ENCODE measurements around the gene RAC3.

RAC3 gene

GRCh38 chr17:82058230-82058854, 26.9 kb downstream of the RAC3 start:
- FAIRE-seq, result no peak

GRCh38 chr17:82058855-82059249, 27.4 kb downstream of the RAC3 start:
- FAIRE-seq, result no peak

GRCh38 chr17:82059272-82060000, 28.0 kb downstream of the RAC3 start:
- FAIRE-seq, result no peak

DNA sequence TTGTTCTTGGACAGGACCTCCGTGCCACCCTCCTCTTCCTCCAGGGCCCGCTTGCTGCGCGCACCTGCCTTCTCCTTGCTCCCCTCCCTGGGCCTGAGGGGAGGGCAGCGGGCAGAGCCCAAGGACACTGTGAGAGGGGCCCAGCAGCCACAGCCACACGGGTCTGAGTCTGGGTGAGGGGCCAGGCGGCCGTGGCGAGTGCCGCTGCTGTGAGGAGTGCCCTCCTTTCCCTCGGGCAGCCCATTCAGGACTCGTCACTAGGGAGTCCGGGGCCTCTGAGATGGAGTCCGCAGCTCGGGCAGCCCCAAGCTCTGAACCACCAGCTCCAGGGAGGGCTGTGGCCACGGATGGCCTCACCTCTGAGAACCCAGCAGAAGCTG, 28.5 kb downstream of the RAC3 start:
- no peak for FAIRE-seq

DNA sequence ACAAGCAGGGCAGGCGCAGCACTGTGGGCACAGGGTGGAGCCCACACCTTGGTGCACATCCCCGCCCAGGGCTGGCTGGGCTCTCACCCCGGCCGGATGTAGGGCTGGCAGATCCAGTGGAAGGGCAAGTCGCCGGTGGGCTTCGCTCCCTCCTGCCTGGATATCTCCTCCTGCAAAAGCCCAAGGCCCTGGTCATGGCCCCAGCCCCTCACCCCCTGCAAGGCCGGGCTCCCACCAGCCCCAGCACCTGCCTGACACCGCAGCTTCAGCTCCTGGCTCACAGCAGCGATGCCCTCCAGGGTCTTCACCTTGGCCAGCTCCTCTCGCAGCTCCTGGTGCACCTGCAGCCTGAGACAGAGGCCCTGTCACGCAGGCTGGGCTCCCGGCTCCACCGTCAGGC, 29.1 kb downstream of the RAC3 start:
- no peak for FAIRE-seq

DNA sequence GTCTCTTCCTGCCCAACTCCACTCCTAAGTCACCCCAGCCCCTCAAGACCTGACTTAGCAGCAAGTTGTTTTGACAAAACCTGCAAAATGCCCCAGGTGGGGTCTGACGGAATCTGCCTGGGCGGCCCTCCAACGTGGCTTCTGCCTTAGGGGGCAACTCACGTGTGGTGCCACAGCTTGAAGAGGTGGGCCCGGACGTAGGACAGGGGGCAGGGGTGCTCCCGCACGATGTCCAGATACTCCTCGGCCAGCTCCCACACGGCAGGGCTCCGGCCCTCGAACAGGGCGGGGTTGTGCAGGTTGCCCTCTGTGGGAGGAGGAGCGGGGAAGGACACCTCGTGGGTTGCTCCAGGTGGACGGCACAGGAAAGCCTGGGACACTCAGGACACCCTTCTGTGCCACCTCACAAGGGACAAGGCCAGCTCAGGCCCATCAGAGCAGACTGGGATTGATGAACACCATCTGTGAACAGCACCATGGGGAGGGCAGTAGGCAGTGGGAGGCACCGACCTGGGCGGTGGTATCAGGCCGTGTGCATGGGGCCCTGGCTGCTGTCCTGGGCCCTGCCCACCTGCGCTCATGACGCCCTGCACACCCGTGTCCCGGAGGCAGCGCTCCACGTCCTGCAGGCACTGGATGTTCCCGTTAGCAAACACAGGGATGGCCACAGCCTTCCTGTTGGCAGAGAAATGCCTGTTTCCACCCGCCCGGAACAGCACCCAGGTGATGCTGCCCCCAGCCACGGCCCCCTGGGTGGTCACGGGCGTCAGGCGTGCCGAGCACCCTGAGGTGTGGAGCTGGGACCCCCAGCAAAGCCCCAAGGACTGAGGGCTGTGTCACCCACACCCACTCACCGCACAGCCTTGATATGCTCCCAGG, 29.8 kb downstream of the RAC3 start:
- no peak for FAIRE-seq

- no peak for FAIRE-seq
Observed at GRCh38 chr17:82062076-82062983, 30.9 kb downstream of the RAC3 start.

DNA sequence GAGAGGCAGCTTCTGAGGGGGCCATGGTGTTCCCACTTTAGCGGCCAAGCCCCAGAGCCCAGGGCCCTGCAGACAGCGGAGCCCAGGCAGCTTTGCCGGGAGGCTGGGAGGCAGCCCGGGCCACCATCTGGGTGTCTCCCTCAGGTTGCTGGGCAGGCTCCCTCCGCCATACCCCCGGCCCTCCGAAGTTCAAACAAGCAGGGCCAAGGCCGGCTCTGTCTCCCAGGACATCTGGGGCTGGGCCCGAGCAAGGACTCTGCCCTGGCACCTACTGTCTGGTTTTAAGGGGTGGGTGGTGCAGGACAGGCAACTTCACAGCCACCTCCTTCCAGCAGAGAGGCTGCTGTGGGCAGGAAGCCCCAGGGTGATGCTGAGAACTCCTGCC, 31.5 kb downstream of the RAC3 start:
- no peak for FAIRE-seq

DNA sequence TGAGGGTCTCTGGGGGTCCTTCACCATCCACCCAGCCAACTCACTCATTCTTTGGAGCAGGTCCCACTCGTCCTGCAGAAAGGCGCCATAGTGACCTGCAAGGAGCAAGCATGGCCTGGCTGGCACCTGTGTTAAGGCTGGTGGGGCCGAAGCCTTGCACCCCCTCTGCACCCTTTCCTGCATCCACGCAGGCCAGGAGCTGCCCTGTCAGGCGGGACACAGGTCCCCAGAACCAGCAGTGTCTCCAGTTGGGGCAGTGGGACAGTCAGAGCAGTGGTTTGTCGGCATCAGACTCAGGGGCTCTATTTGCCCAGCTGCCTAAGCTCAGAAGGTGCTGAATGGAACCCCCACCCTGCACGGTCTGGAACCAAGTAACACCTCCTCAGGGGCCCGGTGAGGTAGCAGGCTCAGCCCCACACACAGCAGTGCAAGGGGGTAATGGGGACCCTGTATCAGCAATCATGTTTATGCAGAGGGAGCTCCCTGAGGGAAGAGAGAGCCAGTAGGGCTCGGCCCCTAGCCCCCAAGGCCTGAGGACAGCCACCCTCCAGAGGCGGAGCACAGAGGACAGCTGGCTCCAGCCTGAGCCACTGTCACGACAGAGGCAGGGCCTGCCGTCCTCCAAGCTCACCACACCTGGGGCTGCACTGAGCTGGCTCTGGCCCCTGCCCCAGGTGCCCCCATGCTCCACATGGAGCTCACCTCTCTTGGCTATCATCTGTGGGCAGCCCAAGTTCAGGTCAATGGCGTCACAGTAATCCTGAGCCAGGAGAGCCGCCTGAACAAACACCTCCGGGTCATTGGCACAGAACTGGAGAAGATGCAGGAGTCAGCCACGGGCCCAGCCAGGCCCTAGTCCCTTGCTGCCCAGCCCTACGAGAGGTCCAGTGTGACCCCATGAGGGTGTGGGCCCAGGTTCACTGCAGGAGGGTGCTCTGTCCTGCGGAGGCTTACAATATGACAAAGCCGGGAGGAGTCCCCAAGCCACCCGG, 32.2 kb downstream of the RAC3 start:
- FAIRE-seq, result no peak

DNA sequence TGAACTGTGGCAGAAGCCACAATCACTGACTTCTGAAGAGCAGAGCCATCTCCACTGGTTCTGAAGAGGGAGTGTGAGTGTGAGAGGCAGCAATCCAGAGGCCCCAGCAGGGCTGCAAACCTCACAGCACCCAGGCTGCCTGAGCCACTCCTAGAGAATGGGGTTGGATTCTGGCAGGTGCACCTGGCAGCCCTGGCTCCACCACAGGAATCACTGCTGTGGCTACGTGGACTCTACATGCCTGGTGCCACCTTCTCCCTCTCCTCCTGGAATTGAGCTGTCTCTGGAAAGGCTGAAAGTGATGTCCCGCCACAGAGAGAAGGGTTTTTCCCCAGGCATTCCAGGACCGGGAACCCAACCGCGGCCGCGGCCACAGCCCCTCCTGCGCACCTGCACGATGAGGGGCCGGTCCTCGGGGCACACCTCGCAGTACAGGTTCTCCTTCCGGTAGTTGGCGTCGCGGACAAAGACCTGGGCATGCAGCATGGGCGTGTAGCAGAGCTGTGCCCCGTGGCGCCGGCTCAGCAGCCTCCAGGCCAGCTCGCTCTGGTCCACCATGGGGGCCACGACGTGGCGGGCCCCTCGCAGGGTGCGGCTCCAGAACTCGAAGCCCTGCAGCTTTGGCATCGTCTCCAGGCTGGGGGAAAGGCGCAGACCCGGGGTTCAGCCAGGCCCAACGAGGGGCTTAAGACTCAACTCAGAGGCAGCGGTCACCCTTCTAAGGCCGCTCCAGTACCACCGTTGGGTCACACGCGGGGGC, 33.1 kb downstream of the RAC3 start:
- no peak for FAIRE-seq

- FAIRE-seq, result no peak
Observed at GRCh38 chr17:82065193-82065637, 33.7 kb downstream of the RAC3 start.

DNA sequence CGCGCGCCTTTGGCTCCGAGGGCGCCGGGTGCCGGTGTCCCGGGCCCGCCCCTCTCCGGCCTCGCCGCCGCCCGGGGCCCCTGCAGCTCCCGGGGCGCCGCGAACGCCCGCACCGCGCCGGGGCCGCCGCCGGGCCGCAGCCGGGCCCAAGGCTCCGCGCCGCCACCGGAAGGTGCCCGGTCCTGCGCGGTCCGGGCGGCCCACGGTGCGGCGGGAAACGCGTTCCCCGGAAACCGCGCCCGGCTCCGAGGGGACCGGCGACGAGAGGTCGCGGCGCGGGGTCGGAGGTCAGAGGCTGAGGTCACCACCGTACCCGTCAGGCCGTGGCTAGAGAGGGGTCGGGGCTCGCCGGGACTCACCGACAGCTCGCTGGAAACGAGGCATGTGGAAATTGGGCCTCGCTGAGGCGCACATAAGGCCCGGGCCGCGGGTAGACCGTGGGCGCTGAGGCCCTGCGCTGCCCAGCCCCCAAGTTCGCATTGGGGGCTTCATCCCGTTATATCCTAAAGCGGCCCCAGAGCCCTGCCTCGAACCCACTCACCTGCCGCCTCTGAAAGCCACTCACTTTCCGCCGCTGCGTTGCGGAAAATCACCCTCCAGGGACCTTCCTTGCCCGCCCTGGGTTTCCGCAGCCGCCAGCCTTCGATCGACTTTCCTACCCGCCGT, 34.3 kb downstream of the RAC3 start, which contains the start of gene DUS1L:
Gene DUS1L, minus strand, starts transcription at position 167 of the 666 bp plus-strand sequence. CDS start 745 bp downstream, outside the sequence.
- FAIRE-seq, result no peak

- FAIRE-seq, result no peak
Observed at GRCh38 chr17:82070611-82071010, 39.1 kb downstream of the RAC3 start.

GRCh38 chr17:82072827-82073226, 41.3 kb downstream of the RAC3 start:
- peak; percentile 10 for FAIRE-seq

DNA sequence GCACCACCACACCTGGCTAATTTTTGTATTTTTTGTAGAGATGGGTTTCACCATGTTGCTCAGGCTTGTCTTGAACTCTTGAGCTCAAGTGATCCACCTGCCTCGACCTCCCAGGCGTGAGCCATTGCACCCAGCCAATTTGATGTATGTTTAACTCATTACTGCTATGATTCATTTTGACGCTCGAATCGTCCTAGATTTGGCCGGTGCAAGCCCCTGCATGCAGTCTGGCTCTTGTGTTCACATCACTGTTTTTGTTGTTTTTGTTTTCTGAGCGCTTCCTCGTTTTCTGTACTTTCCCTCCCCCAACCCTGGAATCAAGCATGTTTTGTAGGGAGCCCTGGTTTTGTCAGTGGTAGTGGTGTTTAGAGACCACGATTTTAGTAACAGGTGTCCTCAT, 42.0 kb downstream of the RAC3 start:
- no peak for FAIRE-seq

GRCh38 chr17:82076018-82076784, 44.7 kb downstream of the RAC3 start:
- FAIRE-seq, result no peak

DNA sequence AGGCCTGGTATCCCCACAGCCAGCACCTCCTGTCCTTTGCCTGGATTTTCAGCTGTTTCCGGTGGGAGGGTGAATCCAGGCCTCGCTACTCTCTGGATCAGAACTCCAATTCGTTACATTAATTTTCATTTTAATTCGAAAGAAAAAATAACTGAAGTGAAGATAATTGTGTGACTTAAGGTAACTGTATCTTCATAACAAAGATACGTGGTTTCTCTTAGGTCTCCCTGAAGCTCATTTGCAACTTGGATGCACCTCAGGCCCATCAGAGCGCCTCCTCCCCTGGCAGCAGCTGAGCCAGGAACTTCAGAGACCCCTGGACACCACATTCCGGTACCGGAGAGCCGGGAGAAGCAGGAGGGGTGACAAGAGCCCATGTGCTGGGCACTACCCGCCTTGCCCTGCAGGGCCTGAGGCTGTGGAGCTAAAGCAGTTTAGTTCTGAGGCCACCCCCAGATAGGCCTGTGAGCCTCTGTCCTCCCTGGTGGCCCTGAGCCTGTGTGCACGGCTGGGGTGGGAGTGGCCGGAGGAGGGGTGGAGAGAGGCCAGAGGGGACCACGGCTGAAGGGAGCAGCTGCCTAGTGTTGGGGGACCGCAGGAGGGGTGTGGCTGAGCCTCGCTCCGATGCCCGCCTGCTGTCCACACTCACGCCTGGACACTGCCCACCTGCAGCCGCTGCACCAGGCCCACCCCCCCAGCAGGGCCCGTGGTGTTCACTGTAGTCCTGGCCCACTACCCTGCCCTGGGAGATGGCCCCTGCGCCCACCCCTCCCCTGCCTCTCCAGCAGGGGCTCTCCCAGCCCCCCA, 45.5 kb downstream of the RAC3 start:
- FAIRE-seq, result no peak

Measured in colon (tissue), 2 donors.